GM21786 (cell line): ENCODE data around the gene GAS2.

ENCODE experiments used
- ATAC-seq: cut with Tn5 transposase; IDR thresholded peaks from one replicate; pipeline ENCODE4 v1.9.1; 2021; ENCODE audit not compliant: unreplicated experiment

Gene GAS2

DNA sequence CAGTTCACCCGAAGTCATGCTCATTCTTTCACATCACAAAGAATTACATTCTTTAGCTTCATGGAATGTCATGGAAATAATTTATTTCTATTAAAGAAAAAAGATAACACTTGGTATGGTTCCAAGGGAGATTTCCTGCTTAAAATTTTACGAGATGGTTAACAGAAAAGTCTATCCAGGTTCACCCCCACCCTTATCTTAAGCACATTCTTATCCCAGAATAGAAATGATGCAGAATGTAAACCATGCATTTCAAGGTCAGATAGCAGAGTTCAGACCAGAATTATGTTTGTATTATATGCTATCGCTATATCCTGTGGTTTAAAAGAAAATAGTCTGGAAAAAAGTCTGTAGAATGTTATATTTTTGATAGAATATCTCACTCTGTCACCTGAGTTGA, 58.7 kb downstream of the GAS2 start:
- ATAC-seq, result no peak

DNA sequence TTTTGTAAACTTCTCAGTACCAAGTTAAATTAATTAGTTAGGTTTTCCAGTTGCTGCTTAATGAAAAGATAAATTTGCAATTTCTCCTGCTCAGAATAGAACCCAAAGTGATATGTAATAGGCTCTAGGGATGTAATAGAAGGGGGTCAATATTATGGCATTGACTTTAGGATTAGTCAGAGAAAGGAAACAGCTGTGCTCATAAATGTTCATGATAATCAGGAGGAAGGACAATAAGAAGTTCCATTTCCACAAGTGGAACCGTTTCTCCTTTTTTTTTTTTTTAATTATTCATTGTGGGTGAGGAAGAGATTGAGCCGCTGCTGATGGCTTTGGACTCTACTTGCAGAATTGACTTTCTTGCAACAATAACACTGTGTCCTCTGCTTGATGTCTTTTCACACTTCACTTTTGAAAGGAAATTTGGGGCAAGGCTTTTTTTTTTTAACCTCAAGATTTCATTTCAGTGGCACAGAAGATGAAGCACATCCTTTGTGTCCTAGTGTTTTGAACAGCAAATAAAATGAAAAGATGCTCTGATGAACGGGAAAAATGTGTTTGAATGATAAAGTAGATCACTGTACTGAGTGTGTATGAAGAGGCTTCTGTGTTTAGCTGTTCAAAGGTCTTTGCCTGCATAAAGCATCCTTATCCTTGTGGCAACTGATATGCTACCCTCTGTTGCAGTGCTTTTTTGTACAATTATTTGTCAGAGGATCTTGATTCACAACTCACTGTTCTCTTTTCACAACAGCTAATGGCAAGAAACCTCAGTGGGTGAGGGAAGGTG, 62.4 kb downstream of the GAS2 start:
- no peak for ATAC-seq

DNA sequence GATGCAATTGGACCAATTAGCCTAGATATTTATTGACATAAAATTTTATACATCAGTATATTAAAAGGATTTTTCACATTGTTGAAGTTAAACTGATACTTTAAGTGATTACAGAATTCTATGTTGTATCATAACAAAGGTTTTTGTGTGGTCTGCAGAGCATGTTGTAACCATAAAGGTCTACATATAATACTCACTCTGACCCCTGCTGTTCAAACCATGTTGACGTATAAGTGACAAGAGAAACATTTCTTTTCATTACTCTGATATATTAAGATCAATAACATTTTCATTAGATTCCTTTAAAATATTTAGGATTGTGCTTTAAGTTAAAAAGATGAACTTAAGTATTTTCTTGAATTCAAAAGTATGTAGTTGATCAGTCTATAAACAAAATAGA, 63.9 kb downstream of the GAS2 start:
- ATAC-seq, result no peak

DNA sequence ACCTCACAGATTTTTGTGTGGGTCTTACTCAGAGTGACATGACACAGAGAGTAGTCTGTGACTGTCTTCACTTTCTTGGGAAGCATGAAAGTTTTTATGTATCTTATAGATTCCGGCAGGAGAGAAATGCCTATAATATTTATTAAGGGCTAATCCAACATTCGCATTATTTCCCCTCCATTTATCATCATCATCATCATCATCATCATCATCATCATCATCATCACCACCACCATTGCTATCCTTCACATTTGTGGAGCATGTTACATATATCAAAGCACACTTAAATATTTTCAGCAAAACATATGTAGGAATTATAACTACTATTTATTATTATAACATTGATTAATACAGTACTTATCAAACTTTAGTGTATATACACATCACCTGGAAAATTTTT, 66.2 kb downstream of the GAS2 start:
- no peak for ATAC-seq

GRCh38 chr11:22733475-22734248, 67.3 kb downstream of the GAS2 start:
- ATAC-seq, result no peak

- ATAC-seq, result no peak
Measured at GRCh38 chr11:22734628-22735345, 68.4 kb downstream of the GAS2 start.

- no peak for ATAC-seq
Measured at GRCh38 chr11:22742157-22742613, 75.8 kb downstream of the GAS2 start.

DNA sequence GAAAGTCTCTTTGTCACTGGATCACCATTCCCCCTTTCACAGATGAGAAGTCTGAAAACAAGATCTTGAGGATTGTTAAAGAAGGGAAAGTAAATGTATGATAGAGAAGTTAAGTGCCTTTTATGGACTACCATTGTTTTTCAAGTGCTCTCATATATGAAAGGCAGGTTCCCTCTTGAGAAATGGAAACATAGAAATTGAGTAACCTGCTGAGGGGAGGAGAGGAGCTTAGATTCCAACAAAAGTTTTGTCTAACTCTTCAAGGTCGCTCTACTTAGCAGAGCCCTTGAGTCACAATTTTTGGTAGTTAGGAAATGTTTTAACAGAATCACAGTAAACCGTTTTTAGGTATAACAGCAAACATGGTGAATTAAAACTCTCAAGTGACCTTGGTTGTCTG, 83.1 kb downstream of the GAS2 start:
- no peak for ATAC-seq

GRCh38 chr11:22752908-22753310, 86.5 kb downstream of the GAS2 start:
- ATAC-seq, result no peak

GRCh38 chr11:22753416-22753815, 87.0 kb downstream of the GAS2 start:
- no peak for ATAC-seq

GRCh38 chr11:22761066-22761465, 94.7 kb downstream of the GAS2 start:
- no peak for ATAC-seq

DNA sequence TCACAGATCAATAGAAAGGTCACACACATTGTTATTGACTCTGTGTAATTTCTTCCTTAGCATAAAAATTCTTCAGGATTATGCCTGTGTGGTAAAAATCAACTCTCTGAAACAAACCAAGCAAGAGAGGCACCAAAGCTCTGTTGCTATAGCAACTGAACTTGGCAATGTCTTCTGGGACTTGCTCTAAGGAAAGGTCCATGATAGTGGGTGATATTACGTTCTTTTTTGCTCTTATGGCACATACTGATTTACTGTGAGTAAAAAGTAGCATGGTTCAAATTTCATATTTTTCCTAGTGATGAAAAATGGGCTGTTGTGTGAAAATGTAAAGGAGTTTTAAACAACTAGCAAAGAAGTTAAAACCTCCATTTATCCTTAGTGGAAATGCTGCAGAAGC, 96.8 kb downstream of the GAS2 start:
- no peak for ATAC-seq

- ATAC-seq, result no peak
Measured at GRCh38 chr11:22764735-22765134, 98.3 kb downstream of the GAS2 start.

DNA sequence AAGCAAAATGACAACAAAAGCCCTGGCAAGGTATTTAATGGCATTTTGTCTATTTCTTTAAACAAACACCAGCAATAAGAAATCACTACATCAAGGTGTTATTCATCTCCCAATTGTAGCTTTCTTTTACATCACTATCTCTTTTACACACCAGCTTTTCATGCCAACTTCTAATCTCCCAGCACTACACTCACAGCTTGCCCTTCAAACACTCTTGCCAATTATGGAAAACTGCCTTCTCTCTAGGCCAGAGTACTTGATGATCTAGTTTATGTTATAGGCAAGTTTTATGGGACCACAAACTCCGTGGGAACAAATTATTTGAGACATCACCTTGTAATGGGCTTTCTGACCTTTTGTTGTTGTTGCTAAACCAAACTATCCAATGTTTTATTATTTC, 101.9 kb downstream of the GAS2 start:
- no peak for ATAC-seq

DNA sequence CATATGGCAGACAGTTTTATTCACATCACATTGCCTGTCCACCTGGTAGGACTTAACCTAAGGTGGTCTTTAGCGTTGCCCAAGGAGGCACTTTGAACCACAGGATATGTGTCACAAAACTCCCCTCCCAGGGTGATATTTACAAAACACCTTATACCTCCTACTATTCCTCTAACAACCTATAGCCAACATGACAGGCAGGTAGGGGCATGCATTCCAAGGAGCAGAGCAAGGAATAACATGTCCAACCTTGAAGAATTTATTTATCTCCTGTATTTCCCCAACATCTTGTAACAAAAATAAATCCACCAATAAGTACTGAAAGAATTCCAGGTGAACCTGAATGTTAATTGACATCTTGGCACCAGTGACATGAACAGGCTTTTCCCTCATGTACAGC, 102.7 kb downstream of the GAS2 start:
- no peak for ATAC-seq

DNA sequence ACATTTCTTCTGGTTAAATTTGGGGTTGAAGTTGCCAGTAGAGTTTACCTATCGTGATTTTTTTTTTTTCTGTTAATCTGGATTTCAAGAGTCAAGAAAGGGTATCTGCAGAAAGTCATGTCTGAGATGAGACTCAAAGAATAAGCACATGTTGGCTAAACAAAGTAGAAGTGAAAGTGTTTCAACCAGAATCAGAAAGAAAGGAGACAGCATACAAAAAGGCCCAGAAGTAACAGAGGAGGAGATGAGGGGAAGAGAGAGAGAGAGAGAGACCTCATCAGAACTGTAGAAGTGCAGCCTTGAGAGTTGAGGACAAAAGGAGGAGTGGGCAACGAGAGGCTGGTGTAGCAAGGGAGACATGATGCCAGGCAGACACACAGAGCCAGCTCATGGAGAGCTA, 108.3 kb downstream of the GAS2 start:
- ATAC-seq, result peak; percentile 80

DNA sequence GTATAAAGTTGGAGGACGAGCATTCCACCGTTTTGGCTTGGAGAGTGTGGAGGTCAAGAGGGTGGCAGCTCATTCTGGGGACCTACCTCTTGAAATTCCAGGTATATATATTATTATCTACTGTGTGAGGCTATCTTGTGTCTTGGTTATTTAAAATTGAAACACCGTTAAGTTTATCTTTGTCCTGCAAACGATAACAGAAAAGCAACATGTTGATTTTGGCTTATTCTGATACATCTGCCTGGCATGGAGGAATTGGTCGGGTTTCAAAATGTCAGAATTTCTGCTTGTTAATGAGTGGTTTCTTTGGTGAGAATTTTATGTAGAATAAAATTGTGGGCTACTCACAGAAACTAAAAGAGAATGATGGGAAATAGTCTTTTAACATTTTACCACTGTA, 108.8 kb downstream of the GAS2 start:
- ATAC-seq, result no peak

- ATAC-seq, result no peak
Measured at GRCh38 chr11:22778642-22779041, 112.2 kb downstream of the GAS2 start.

GRCh38 chr11:22779850-22780249, 113.4 kb downstream of the GAS2 start:
- ATAC-seq, result no peak

- peak; percentile 90 for ATAC-seq
Measured at GRCh38 chr11:22780952-22781593, 114.7 kb downstream of the GAS2 start.

GRCh38 chr11:22785251-22785650, 118.8 kb downstream of the GAS2 start:
- no peak for ATAC-seq
